Activated CD8-positive, alpha-beta T cell treated with anti-CD3 and anti-CD28 coated beads for 36 hours (primary cell): ENCODE measurements around the gene UNC13C. TPM values are rescaled to one million over a fixed set of nuclear protein-coding genes. Genes with fewer than 3 reads are reported as not detected.

Source experiments
- ATAC-seq: fragments of 200-7000 bp; cut with Tn5 transposase; one replicate; pipeline ENCODE4 v1.10.0; 2021; ENCODE audit warnings: mild to moderate bottlenecking, moderate library complexity
- CTCF ChIA-PET: fragments of 350-600 bp; sonication (Branson Sonifier 250); formaldehyde crosslinking; loops from one replicate; lab custom pipeline; 2021; ENCODE audit warnings: antibody characterized with exemption; lab: Charles Lee
- POLR2A ChIA-PET: fragments of 350-600 bp; sonication (Branson Sonifier 250); formaldehyde crosslinking; loops from one replicate; lab custom pipeline; 2021; ENCODE audit warnings: antibody characterized with exemption; lab: Charles Lee
- DNase-seq: peaks from one replicate; pipeline ENCODE4 v3.0.0-alpha.2; 2020
- H3K27ac Mint-ChIP-seq: one replicate; pipeline ENCODE4 v1.8.0; 2021; ENCODE audit warnings: mild to moderate bottlenecking, mixed read lengths
- H3K27me3 Mint-ChIP-seq: one replicate; pipeline ENCODE4 v1.8.0; 2021; ENCODE audit warnings: mixed read lengths
- H3K36me3 Mint-ChIP-seq: one replicate; pipeline ENCODE4 v1.8.0; 2021; ENCODE audit warnings: low read depth, mixed read lengths
- H3K4me1 Mint-ChIP-seq: one replicate; pipeline ENCODE4 v1.8.0; 2021; ENCODE audit warnings: low read depth, mixed read lengths
- H3K4me3 Mint-ChIP-seq: one replicate; pipeline ENCODE4 v1.8.0; 2021; ENCODE audit warnings: mild to moderate bottlenecking, moderate library complexity, mixed read lengths
- H3K9me3 Mint-ChIP-seq: one replicate; pipeline ENCODE4 v1.8.0; 2021; ENCODE audit warnings: mixed read lengths
- intact Hi-C: fragments of 100-400 bp; cut with micrococcal nuclease; formaldehyde crosslinking; loops from one replicate; pipeline ENCODE4 v1.10.0; 2022
- total RNA-seq, 2 experiments: library from RNA; stranded (reverse); gene quantifications; one replicate each; pipeline ENCODE4 v1.2.3, GENCODE V29; 2021
- TF ChIP-seq, protein P1 (sequence below): fragments of 200-600 bp; IDR thresholded peaks from one replicate; pipeline ENCODE4 v1.8.0; 2022; ENCODE audit warnings: antibody characterized with exemption, mild to moderate bottlenecking

The UNC13C gene
- total RNA-seq, 2 experiments from 2014 or later = not detected

DNA sequence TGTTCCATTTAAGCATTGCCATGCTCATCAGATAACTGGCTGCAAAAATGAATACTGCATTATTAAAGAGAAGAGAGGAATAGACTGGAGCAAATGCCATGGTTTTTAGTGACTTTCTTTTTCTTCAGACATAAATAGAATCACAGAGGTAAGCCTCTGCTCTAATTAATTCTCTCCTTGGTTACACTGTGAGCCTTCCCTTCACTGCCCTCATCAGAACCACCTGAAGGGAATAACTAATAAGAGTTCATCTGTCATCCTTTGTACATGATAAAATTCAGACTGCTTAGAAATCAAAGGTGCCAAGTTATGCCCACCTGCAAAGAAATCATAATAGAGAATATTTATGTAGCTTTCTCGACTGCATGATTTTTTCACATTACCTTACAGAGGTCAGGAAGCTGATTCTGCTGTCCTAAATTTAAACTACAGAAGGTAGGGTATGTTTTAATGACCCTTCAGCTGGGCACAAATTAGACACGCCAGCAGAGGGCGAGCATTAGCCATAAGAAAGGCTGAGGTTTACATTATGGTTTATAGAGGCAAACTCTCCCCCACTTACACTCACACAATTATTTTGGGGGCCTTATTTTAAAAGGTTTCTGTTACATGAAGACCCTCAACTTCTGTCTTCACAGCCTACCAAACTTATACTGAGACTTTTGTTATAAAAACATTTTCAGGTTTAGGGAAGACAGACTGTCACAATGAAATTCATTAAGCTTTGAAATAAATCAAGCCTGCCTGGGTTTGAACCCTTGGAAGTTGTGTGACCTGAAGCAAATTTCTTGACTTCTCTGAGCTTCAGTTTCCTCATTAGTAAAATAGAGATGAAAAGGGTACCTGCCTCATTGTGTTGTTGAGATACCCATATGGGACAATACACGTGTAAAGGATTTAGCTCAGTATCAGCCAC lies 15.3 kb upstream of the UNC13C start:
- Mint-ChIP-seq H3K4me1 (no peaks in the 10 kb centered on the region), H3K27me3 (no peaks in the 10 kb centered on the region), H3K27ac (no peak overlapping the region), H3K36me3 (no peaks in the 10 kb centered on the region), H3K4me3 (no peak overlapping the region), H3K9me3 (peaks cover 1% of the 10 kb centered on the region)
- no peak for ATAC-seq
- ChIA-PET POLR2A (no interaction called here), CTCF (interaction anchor here (0.6 to 2.0 kb wide), 4 partner anchors 9 to 1477 kb away, joined by 3 to 7 read pairs (median 4); no protein-coding TSS in a partner anchor)
- intact Hi-C loops = loop anchor here (5.0 kb wide), 1 partner anchor 1144 kb away; no protein-coding TSS in a partner anchor
- peak; percentile 55 for DNase-seq
- TF ChIP-seq, protein P1, sequence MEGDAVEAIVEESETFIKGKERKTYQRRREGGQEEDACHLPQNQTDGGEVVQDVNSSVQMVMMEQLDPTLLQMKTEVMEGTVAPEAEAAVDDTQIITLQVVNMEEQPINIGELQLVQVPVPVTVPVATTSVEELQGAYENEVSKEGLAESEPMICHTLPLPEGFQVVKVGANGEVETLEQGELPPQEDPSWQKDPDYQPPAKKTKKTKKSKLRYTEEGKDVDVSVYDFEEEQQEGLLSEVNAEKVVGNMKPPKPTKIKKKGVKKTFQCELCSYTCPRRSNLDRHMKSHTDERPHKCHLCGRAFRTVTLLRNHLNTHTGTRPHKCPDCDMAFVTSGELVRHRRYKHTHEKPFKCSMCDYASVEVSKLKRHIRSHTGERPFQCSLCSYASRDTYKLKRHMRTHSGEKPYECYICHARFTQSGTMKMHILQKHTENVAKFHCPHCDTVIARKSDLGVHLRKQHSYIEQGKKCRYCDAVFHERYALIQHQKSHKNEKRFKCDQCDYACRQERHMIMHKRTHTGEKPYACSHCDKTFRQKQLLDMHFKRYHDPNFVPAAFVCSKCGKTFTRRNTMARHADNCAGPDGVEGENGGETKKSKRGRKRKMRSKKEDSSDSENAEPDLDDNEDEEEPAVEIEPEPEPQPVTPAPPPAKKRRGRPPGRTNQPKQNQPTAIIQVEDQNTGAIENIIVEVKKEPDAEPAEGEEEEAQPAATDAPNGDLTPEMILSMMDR = peak; percentile 61

DNA sequence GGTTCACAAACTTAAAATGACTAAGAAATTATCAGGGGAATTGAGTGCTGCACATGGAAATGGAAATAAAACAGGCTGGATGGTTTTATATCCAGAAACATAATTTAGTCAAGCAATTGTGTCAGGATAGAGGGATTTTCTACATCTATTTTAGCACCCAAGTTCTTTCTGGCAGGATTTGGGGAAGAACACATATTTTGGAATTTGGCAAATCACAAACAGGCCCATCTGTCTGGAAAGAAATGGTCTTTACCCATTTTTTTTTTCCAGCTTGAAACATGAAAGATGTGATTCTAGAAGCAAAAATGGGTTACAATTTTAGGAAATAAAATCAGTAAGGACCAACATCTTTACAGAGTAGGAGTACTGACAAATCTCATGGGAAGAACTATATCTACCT lies 14.4 kb upstream of the UNC13C start:
- ChIA-PET POLR2A (no interaction called here), CTCF (interaction anchor here (0.6 to 2.0 kb wide), 4 partner anchors 10 to 1476 kb away, joined by 3 to 7 read pairs (median 4); no protein-coding TSS in a partner anchor)
- no peak overlapping the region for H3K27ac Mint-ChIP-seq
- DNase-seq (no peak), ATAC-seq (no peak)
- peaks cover 1% of the 10 kb centered on the region for H3K9me3 Mint-ChIP-seq
- H3K36me3 Mint-ChIP-seq = no peaks in the 10 kb centered on the region
- H3K27me3 Mint-ChIP-seq = no peaks in the 10 kb centered on the region
- no peaks in the 10 kb centered on the region for H3K4me1 Mint-ChIP-seq
- H3K4me3 Mint-ChIP-seq = no peak overlapping the region
- TF ChIP-seq, protein P1 = no peak
- intact Hi-C loops = loop anchor here (5.0 kb wide), 1 partner anchor 1144 kb away; no protein-coding TSS in a partner anchor

DNA sequence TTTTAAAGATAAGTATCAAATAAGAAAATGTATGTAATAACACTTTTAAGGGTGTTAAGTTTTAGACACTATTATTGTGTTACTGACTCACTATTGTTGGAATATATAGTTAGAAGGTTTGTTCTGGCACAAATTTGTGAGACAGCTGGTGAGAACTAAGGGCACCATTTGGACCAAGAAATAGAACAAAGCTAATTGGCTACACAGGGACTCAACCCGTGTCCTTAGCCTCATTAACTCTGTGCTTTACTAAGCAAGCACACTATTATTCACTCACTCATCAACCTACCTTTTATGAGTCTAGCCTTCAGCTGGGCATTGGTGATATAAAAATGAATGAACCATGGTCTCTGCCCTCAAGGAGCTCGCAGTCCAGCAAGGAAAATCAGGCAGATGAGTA lies 4.1 kb upstream of the UNC13C start:
- ChIA-PET POLR2A (no interaction called here), CTCF (interaction anchor here (1.5 kb wide), 1 partner anchor 11 kb away, joined by 7 read pairs; no protein-coding TSS in a partner anchor)
- no peak for ATAC-seq
- TF ChIP-seq, protein P1 = no peak
- intact Hi-C loops = no loop called here
- no peaks in the 10 kb centered on the region for H3K9me3 Mint-ChIP-seq
- H3K27ac Mint-ChIP-seq = no peak overlapping the region
- no peak overlapping the region for H3K4me3 Mint-ChIP-seq
- no peaks in the 10 kb centered on the region for H3K36me3 Mint-ChIP-seq
- H3K27me3 Mint-ChIP-seq = peaks cover 19% of the 10 kb centered on the region
- H3K4me1 Mint-ChIP-seq = no peaks in the 10 kb centered on the region
- no peak for DNase-seq

DNA sequence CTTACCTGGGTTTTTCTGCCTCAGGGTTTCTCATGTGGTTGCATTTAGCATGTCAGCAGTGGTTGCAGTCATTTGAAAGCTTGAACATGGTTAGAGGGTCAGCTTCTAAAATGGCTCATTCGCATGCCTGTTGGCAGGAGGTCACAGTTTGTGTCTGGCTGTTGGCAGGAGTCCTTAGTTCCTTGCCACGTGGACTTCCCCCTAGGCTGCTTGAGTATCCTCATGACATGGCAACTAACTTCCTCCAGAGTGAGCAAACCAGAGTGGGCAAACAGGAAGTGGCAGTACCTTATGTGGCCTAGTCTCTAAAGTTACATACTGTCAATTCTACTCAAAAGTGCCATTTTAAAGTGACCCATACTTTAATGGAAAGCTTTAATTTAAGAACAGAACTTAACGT lies 3.4 kb upstream of the UNC13C start:
- Mint-ChIP-seq H3K4me1 (no peaks in the 10 kb centered on the region), H3K27me3 (peaks cover 23% of the 10 kb centered on the region), H3K36me3 (no peaks in the 10 kb centered on the region), H3K27ac (no peak overlapping the region), H3K4me3 (no peak overlapping the region), H3K9me3 (no peaks in the 10 kb centered on the region)
- TF ChIP-seq, protein P1 = no peak
- intact Hi-C loops = no loop called here
- ATAC-seq = no peak
- CTCF ChIA-PET = interaction anchor here (1.5 kb wide), 1 partner anchor 11 kb away, joined by 7 read pairs; no protein-coding TSS in a partner anchor
- POLR2A ChIA-PET = no interaction called here
- DNase-seq = peak; percentile 1
